ENCODE results near the gene SPATA1.
"Not testable (repeated sequence)": the region's sequence is repeated elsewhere in the genome, so short reads cannot be mapped to it uniquely, and the experiment has no call there.

The SPATA1 gene

GRCh38 chr1:84506002-84506728, at the start of gene SPATA1, which contains the start of gene GNG5:
TSS of gene SPATA1 (plus strand) at chr1:84506386. CDS start at chr1:84516360, 9,974 bp downstream.
TSS of gene GNG5 (minus strand) at chr1:84506581. CDS start at chr1:84506091, 490 bp downstream.
- DNase-seq = peak; percentile 98

GRCh38 chr1:84462118-84462517, 44.1 kb upstream of the SPATA1 start:
- DNase-seq = peak; percentile 68

- DNase-seq = no peak
Measured at GRCh38 chr1:84467298-84467697, 38.9 kb upstream of the SPATA1 start.

DNA sequence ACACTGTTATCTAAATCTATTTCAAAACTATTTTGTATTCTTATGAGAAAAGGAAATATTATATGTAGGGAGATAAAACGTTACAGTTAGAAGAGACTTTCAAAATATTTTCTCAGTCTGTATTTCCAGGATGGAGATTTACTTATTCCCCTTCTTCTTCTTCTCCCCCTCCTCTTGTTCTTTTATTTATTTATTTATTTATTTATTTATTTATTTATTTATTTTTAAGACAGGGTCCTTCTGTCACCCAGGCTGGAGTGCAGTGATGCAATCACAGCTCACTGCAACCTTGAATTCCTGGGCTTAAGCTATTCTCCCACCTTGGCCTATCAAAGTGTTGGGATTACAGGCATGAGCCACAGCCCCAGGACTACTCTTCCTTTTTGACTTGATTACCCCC, 30.0 kb upstream of the SPATA1 start:
- DNase-seq = no peak

GRCh38 chr1:84478876-84479868, 27.0 kb upstream of the SPATA1 start, which contains the start of gene RPF1:
TSS of gene RPF1 (plus strand) at chr1:84479266. CDS start at chr1:84479282, 16 bp downstream.
- DNase-seq = peak; percentile 88

GRCh38 chr1:84479998-84480397, 26.2 kb upstream of the SPATA1 start:
- peak; percentile 51 for DNase-seq

- no peak for DNase-seq
Measured at GRCh38 chr1:84480650-84481049, 25.5 kb upstream of the SPATA1 start.

DNA sequence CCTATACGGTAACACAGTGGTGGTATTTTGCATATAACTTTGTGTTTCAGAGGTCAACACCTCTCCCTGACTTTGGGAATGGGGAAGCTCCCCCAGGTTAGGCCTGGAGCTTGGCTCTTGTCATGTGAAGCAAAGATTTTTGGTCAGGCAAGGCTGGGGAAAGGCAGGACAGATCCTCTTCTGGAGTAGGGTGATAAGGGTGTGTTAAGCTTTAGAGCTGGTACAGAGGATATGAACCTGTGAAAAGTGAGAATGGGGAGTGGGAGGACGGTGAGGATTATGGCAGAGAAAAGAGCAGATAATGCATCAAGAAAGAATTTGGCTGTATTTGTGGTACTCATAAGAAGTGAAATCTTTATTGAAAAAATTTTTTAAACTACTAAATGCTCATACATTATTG, 24.9 kb upstream of the SPATA1 start:
- DNase-seq = peak; percentile 50

- no peak for DNase-seq
Measured at GRCh38 chr1:84488107-84488506, 18.1 kb upstream of the SPATA1 start.

DNA sequence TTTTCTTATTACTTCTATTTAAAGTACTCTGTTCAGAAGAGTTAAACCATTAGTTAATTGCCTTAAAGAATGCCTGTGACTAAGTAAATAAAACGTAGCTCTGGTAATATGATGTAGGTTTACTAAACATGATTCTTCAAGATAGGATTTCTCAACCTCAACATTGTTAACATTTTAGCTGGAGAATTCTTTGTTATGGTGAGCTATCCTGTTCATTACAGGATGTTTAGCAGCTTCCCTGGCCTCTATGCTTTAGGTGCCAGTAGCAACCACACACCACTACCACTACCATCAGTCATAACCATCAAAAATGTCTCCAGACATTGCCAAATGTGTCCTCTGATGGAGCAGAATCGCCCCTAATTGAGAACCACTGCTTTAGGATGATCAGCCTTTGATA, 16.4 kb upstream of the SPATA1 start:
- no peak for DNase-seq

- no peak for DNase-seq
Measured at GRCh38 chr1:84492726-84493125, 13.5 kb upstream of the SPATA1 start.

DNA sequence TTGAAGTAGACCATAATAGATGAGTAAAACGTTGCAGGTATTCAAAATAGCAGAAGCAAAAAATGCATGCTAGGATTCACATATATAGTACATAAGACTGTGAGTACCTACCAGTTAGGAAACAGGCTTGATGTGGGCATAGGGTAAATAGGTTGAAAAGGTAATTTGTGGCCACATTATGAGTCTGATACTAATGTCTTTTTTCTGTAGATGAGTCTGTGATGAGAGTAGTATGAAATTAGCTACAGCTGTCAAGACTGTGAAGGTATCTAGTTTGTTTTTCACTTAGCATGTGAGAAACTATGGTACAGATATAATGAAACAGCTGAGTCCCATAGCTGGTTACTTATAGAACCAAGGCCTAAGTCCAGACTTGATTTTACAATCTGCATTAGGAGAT, 12.4 kb upstream of the SPATA1 start:
- DNase-seq = no peak

DNA sequence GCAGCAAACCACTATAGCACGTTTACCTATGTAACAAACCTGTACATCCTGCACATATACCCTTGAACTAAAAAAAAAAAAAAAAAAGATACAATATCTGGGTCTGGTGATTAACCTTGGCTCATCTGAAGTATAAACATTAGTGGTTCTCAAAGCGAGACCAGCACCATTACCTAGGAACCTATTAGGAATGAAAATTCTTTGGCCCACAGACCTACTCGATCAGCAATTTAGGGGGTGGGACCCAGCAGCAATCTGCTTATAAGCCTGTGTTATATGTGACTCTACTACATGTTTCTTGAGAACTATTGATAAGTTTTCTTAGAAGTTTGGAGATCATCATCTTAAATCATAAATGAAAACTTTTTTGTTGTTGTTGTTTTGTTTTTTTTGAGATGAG, 9.7 kb upstream of the SPATA1 start:
- no peak for DNase-seq

DNA sequence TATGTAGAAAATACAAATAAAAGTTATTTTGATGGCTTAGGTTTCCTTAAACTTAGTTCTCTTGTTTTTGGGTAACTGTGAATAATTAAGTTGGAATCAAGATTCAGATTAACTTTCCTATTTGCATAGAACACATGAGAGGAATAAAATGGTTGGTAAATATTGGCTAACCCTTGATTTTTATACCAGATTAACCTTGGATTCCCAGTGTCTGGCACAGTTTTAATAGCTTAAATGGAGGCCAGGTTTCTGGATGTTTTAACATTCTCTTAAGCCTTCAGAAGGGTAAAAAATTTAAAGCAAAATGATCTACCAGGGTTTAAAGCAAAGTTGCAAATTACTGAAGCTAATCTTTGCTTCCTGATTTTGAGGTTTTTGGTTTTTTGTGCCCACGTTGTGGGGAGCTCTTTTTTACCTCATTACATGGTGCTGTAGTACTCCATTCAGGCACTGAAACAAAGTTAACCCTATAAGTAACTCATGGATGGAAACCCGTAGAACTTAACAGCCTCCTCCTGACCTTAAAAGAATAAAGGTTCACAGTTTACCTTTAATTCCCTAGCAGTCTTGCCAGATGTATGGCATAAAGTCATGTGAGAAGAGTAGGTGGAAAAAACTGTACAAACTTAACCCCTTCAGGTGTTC, 8.4 kb upstream of the SPATA1 start:
- no peak for DNase-seq

GRCh38 chr1:84502927-84503326, 3.3 kb upstream of the SPATA1 start:
- DNase-seq = no peak

- peak; percentile 70 for DNase-seq
Measured at GRCh38 chr1:84504580-84505492, 1.4 kb upstream of the SPATA1 start.

DNA sequence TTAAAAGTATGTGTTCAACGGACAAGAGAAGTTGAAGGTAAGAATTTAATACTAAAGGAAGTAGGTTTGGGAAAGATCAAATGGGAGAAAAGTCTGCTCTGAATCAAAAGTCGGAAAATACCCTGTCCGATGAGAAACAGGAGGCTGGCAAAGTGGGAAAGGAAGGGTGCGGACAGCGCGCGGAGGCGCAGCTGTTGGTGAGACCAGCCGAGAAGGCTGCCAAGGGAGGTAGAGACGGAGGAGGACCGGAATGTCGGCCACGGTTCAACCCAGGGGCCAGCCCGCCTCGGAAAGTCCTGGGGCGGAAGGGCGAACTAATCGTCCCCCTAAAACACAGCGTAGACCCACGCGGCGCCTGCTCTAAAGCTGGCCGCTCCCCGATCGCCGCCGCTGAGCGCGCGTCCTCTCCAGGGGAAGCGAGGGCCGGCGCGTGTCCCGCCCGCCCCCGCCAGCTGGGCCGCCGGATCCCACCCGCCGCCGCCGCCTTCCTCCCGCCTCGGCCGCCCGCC, 639 bp upstream of the SPATA1 start:
- peak; percentile 77 for DNase-seq

DNA sequence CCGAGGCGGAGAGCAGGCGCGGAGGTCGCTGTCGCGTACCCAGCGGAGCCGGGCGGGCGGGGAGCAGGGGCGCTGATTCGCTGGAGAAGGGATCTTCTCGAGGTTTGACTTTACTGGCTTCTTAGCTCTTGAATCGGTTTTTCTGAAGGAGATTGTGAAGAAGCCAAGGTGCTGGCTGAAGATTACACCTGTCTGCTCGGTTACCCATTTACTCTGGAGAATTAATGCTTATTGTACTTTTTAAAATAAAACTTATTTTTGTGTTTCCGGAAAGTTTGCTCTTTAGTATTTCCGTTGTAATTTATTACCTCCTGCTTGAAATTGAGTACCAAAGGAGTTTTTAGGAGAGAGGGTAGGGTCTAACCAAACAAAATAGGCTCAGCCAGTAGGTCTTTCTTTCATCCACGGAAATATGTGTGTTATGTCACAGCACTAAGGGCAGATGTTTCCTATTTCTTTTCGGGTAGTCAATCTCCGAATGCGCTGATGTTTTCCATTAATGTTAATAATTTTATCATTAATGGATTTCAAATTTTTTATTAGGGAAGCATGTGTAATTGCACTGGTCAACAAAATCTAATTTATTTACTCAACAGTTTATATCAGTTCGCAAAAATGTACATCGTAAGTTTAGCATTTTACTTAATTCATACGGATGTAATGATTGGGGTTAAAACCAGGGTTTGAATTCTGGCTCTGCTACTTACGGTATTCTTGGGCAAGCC, 705 bp downstream of the SPATA1 start:
- peak; percentile 58 for DNase-seq

DNA sequence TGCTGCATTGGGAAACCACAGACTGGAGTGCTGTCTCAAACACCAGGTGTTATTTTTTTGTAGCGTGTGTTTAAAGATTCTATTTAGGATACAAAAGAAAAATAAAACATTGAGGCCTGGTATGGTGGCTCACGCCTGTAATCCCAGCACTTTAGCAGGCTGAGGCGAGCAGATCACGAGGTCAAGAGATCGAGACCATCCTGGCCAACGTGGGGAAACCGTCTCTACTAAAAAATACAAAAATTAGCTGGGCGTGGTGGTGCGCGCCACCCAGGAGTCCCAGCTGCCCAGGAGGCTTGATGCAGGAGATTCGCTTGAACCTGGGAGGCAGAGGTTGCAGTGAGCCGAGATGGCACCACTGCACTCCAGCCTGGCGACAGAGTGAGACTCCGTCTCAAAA, 1.7 kb downstream of the SPATA1 start:
- DNase-seq = not testable (repeated sequence)

DNA sequence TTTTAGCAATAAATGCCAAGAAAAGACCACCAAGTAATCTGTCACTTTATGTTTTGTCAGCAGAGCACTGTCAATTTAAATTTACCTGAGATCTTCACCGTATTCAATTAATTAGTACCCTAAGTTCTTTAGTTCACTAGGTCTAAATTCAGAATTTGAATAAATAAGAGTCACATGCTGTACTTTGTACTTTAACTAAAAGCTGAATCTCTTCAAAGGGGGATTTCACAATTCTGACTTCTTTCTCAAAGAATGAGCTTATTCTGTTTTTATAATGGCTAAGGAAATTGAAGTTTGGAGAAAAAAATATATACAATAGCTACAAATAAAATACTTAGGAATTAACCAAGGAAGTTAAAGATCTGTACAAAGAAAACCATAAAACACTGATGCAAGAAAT, 2.3 kb downstream of the SPATA1 start:
- DNase-seq = no peak

- no peak for DNase-seq
Measured at GRCh38 chr1:84509029-84509428, 2.8 kb downstream of the SPATA1 start.

Measured in OCI-M1 (cell line).